Esophagus squamous epithelium (tissue), 5 donors: ENCODE results near the gene MAPKAP1. TPM values are rescaled to one million over a fixed set of nuclear protein-coding genes. Genes with fewer than 3 reads are reported as not detected.

ENCODE experiments used
- DNase-seq: peaks from one replicate; lab custom pipeline; 2025; lab: John Stamatoyannopoulos, UW
- H3K27ac ChIP-seq, 4 donors: fragments of 200-600 bp; sonication (generic); one replicate each; pipeline ENCODE4 v1.5.1; 2016 to 2019; ENCODE audit warnings: mild to moderate bottlenecking in 1 of 4
- H3K27me3 ChIP-seq, 4 donors: fragments of 200-600 bp; sonication (generic); 1 replicate in 3 of 4; 2 replicates in 1 of 4; pipeline versions ENCODE4 v1.5.1 to v1.6.0; 2017 to 2021; ENCODE audit warnings: antibody characterized with exemption in 1 of 4
- H3K36me3 ChIP-seq, 3 donors: fragments of 200-600 bp; sonication (generic); one replicate each; pipeline ENCODE4 v1.5.1; 2016 to 2019
- H3K4me1 ChIP-seq, 3 donors: fragments of 200-600 bp; sonication (generic); one replicate each; pipeline ENCODE4 v1.5.1; 2017 to 2019
- H3K4me3 ChIP-seq, 4 donors: fragments of 200-600 bp; sonication (generic); 1 replicate in 3 of 4; 2 replicates in 1 of 4; pipeline ENCODE4 v1.5.1; 2016 to 2019; ENCODE audit warnings: mild to moderate bottlenecking in 2 of 4, moderate library complexity in 1 of 4
- H3K9me3 ChIP-seq, 3 donors: fragments of 200-600 bp; sonication (generic); one replicate each; pipeline ENCODE4 v1.5.1; 2016 to 2019
- POLR2A ChIP-seq, 4 donors: fragments of 450-650 bp; IDR thresholded peaks; one replicate each; pipeline ENCODE4 v1.6.1; 2017; ENCODE audit warnings: antibody characterized with exemption in 4 of 4, mild to moderate bottlenecking in 4 of 4, moderate library complexity in 3 of 4
- WGBS, 2 donors: methylation state at CpG; one replicate each; pipeline ENCODE4 v1.1.5; 2018; 5-methylcytosine and 5-hydroxymethylcytosine counted together
- intact Hi-C: fragments of 100-400 bp; cut with DNase I; formaldehyde crosslinking; loops from one replicate; pipeline ENCODE4 v1.15.0; 2022
- total RNA-seq, 4 donors: library from RNA; depleted of rRNA; stranded (reverse); fragments of >200 nt; gene quantifications; one replicate each; pipeline ENCODE4 v1.1.0, GENCODE V29; 2016
- TF ChIP-seq, protein P1 (sequence below), 6 experiments: fragments of 450-650 bp in 4 of 6; fragments of 200-600 bp in 2 of 6; sonication (generic) in 2 of 6; IDR thresholded peaks; one replicate each; pipeline ENCODE4 v1.5.1; 2016 to 2019; ENCODE audit warnings: antibody characterized with exemption in 6 of 6, mild to moderate bottlenecking in 4 of 6, moderate library complexity in 4 of 6
- donor health status: DM: yes; HTN: yes; CAD: no.

Gene MAPKAP1
- total RNA-seq, 4 donors from 2014 or later = 59.0 to 87.0 (median 70.9) TPM

DNA sequence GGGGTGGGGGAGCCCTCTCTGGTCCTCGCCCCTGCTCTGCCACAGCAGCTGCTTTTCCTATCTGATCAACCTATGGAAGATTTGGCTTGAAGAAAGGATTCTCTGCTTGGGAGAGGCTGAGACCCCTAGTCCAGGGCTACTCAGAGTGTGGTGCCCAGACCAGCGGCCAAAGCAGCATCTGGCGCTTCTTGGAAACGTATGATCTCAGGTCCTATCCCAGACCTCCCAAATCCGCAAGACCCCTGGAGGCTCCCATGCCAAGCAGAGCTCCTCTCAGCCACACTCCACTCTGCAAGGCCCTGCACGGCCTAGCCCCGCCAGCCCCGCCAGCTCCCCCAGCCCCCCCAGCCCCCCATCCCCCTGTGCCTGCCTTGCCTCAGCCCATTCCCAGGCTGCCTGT is 263.6 kb downstream of the MAPKAP1 start:
- WGBS, 2 donors = 90 to 98% methylated on average over 5 to 7 of the region's 8 CpGs
- DNase-seq = no peak
- Histone ChIP-seq H3K9me3 (no peaks in the 10 kb centered on the region), H3K4me3 (no peak overlapping the region), H3K4me1 (no peaks in the 10 kb centered on the region), H3K27me3 (no peaks in the 10 kb centered on the region), H3K27ac (no peak overlapping the region), H3K36me3 (peaks cover 0 to 78% (median 4%) of the 10 kb centered on the region in 3 donors)
- intact Hi-C loops = no loop called here
- TF ChIP-seq, protein P1, sequence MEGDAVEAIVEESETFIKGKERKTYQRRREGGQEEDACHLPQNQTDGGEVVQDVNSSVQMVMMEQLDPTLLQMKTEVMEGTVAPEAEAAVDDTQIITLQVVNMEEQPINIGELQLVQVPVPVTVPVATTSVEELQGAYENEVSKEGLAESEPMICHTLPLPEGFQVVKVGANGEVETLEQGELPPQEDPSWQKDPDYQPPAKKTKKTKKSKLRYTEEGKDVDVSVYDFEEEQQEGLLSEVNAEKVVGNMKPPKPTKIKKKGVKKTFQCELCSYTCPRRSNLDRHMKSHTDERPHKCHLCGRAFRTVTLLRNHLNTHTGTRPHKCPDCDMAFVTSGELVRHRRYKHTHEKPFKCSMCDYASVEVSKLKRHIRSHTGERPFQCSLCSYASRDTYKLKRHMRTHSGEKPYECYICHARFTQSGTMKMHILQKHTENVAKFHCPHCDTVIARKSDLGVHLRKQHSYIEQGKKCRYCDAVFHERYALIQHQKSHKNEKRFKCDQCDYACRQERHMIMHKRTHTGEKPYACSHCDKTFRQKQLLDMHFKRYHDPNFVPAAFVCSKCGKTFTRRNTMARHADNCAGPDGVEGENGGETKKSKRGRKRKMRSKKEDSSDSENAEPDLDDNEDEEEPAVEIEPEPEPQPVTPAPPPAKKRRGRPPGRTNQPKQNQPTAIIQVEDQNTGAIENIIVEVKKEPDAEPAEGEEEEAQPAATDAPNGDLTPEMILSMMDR (IDR thresholded peaks at IDR 0.05) = no peak
- TF ChIP-seq POLR2A (IDR thresholded peaks at IDR 0.05) = no peak

DNA sequence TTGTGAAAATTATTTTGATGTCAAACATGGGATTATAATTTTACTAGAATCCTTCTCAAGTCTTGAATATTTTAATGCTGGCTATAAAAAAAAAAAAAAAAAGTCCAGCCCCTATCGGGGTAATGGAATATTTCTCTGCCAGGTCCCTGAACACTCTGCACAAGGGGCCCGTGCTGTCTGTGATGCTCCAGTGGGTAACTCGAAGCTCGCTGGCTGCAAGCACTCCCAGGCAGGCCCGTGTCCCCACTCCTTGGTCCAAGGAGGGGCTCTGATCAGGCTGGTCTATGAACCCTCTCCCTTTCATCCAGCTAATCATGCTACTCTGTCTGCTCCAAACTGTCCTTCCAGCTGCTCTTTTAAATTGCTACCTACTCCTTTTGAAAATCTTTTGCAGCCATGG is 264.6 kb downstream of the MAPKAP1 start:
- 92 to 93% methylated on average over 4 to 5 of the region's 5 CpGs for WGBS, 2 donors
- Histone ChIP-seq H3K4me1 (no peaks in the 10 kb centered on the region), H3K27me3 (no peaks in the 10 kb centered on the region), H3K9me3 (no peaks in the 10 kb centered on the region), H3K4me3 (no peak overlapping the region), H3K27ac (no peak overlapping the region), H3K36me3 (peaks cover 0 to 82% (median 5%) of the 10 kb centered on the region in 3 donors)
- no peak for DNase-seq
- intact Hi-C loops = no loop called here
- TF ChIP-seq, protein P1 (IDR thresholded peaks at IDR 0.05) = no peak
- no peak for TF ChIP-seq POLR2A (IDR thresholded peaks at IDR 0.05)

DNA sequence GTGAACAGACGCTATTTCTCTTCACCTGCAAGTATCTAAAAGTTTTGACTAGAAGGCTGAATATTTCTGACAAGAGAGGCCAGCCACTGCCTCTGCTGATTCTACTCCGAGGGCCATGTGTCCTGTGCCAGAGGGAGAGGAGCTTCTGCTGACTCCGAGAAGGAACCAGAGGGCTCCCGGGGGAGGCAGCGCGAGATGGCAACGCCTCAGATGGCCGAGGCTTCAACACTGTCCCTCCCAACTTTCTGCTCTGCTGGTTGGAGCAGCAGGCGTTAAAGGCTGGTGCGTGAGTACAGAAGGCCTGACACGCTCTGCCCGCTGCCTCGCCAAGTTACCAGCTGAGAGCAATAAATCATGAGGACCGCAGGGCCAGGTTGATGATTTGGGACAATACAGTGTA is 266.6 kb downstream of the MAPKAP1 start:
- WGBS, 2 donors = 70 to 93% methylated on average over 6 to 8 of the region's 14 CpGs
- intact Hi-C loops = no loop called here
- H3K9me3 ChIP-seq = no peaks in the 10 kb centered on the region
- no peak for DNase-seq
- peaks cover 0 to 86% (median 5%) of the 10 kb centered on the region in 3 donors for H3K36me3 ChIP-seq
- H3K4me1 ChIP-seq = no peaks in the 10 kb centered on the region
- H3K4me3 ChIP-seq = no peak overlapping the region
- H3K27ac ChIP-seq = no peak overlapping the region
- TF ChIP-seq POLR2A (IDR thresholded peaks at IDR 0.05) = no peak
- TF ChIP-seq, protein P1 (IDR thresholded peaks at IDR 0.05) = no peak
- H3K27me3 ChIP-seq = no peaks in the 10 kb centered on the region

DNA sequence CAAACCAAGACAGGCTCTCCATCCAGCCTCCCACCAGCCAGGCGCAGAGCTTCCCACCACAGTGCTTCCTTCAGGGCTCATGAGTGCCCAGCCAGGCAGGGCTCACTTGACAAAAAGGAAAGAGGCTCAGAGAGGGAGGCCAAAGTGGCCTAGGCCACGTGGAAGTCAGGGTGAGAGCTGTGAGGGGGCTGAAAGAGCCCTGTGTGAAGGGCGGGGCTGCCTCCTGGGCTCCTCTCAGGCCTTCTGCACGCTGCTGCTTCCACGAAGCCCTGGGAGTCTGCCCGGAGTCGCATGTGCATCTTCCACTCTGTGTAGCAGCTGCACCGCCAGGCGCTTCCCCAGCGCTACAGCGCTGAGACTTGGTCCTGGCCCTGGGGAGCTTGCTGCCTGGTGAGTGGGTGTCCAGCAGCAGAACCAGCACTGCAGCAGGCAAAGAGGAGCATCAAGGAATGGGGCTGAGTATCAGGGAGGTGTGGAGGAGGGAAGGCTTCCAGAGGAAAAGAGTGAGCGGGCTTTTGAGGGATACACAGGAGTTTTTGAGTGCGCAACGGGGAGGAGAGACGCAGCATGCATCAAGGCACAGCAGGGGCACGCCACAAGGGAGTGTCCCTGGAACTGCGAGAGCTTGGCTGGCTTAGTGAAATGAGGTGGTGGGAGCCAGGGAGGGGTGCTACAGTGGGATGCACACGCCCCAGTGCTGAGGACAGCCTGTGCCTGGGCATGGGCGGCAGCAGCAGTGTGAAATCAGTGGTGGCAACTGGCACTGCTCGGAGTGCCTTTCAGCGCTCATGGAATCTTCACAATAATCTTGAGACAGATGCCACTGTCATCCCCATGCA is 267.4 kb downstream of the MAPKAP1 start:
- no peaks in the 10 kb centered on the region for H3K9me3 ChIP-seq
- intact Hi-C loops = loop anchor here (10.0 kb wide), 1 partner anchor 195 kb away; no protein-coding TSS in a partner anchor
- no peaks in the 10 kb centered on the region for H3K27me3 ChIP-seq
- H3K4me1 ChIP-seq = no peaks in the 10 kb centered on the region
- peaks cover 0 to 82% (median 5%) of the 10 kb centered on the region in 3 donors for H3K36me3 ChIP-seq
- TF ChIP-seq, protein P1 (IDR thresholded peaks at IDR 0.05) = no peak
- TF ChIP-seq POLR2A (IDR thresholded peaks at IDR 0.05) = no peak
- H3K4me3 ChIP-seq = no peak overlapping the region
- DNase-seq = no peak
- WGBS, 2 donors = 84 to 90% methylated on average over 12 to 17 of the region's 21 CpGs
- no peak overlapping the region for H3K27ac ChIP-seq
